B cell (primary cell): Measurements from ENCODE around the gene RNF175. TPM values are rescaled to one million over a fixed set of nuclear protein-coding genes. Genes with fewer than 3 reads are reported as not detected.

Source experiments
- ATAC-seq: fragments of 200-7000 bp; cut with Tn5 transposase; one replicate; pipeline ENCODE4 v1.10.0; 2021; ENCODE audit warnings: low read depth, mild to moderate bottlenecking, moderate number of reproducible peaks, moderate library complexity
- CTCF ChIA-PET: fragments of 350-600 bp; sonication (Branson Sonifier 250); formaldehyde crosslinking; loops from one replicate; lab custom pipeline; 2021; ENCODE audit warnings: antibody characterized with exemption, inconsistent platforms; lab: Charles Lee
- POLR2A ChIA-PET: fragments of 350-600 bp; sonication (Branson Sonifier 250); formaldehyde crosslinking; loops from one replicate; lab custom pipeline; 2021; ENCODE audit warnings: antibody characterized with exemption; lab: Charles Lee
- DNase-seq: peaks from one replicate; pipeline ENCODE4 v3.0.0; 2013
- H2AFZ ChIP-seq: 2 replicates; pipeline ENCODE4 v1.6.1; 2012; ENCODE audit warnings: mild to moderate bottlenecking, low read depth, low read length; ENCODE audit not compliant: insufficient read depth, poor library complexity, severe bottlenecking
- H3K27ac ChIP-seq, 2 donors: 1 replicate in 1 of 2; 2 replicates in 1 of 2; pipeline ENCODE4 v1.5.1; 2012 to 2013; ENCODE audit warnings: low read length in 2 of 2, mild to moderate bottlenecking in 2 of 2, moderate library complexity in 1 of 2
- H3K27me3 ChIP-seq, 4 experiments: fragments of 200-600 bp in 1 of 4; sonication (generic) in 1 of 4; replicated peaks in 1 of 4; 1 replicate in 2 of 4; 2 replicates in 2 of 4; pipeline versions ENCODE4 v1.6.1 to v1.7.0; 2013 to 2016; ENCODE audit warnings: low read length in 3 of 4, mild to moderate bottlenecking in 2 of 4, mixed read lengths in 1 of 4, moderate library complexity in 1 of 4; ENCODE audit not compliant: insufficient read depth in 4 of 4, control insufficient read depth in 3 of 4; ENCODE audit errors: control extremely low read depth in 1 of 4
- H3K36me3 ChIP-seq, 2 experiments: replicated peaks in 1 of 2; 1 replicate in 1 of 2; 2 replicates in 1 of 2; pipeline versions ENCODE4 v1.6.1 to v1.7.1; 2013; ENCODE audit warnings: low read length in 1 of 2; ENCODE audit not compliant: insufficient read depth in 2 of 2, control insufficient read depth in 1 of 2; ENCODE audit errors: control extremely low read depth in 1 of 2, extremely low read depth in 1 of 2
- H3K4me1 ChIP-seq, 2 donors: fragments of 200-600 bp in 1 of 2; sonication (generic) in 1 of 2; 1 replicate in 1 of 2; 2 replicates in 1 of 2; pipeline versions ENCODE4 v1.5.1 to v1.6.1; 2013 to 2017; ENCODE audit warnings: low read length in 2 of 2; ENCODE audit not compliant: control insufficient read depth in 2 of 2, insufficient read depth in 2 of 2
- H3K4me2 ChIP-seq: replicated peaks from 2 replicates; pipeline ENCODE3; 2012; ENCODE audit warnings: mild to moderate bottlenecking, low read depth, low read length; ENCODE audit not compliant: poor library complexity, severe bottlenecking
- H3K4me3 ChIP-seq, 5 experiments: fragments of 200-600 bp in 1 of 5; sonication (generic) in 1 of 5; 1 replicate in 3 of 5; 2 replicates in 2 of 5; pipeline versions ENCODE4 v1.5.1 to v1.7.0; 2011 to 2016; ENCODE audit warnings: low read length in 4 of 5, mild to moderate bottlenecking in 4 of 5, low read depth in 2 of 5, control low read depth in 1 of 5, moderate library complexity in 1 of 5; ENCODE audit not compliant: insufficient read depth in 1 of 5; ENCODE audit errors: control extremely low read depth in 1 of 5, extremely low read depth in 1 of 5
- H3K79me2 ChIP-seq: fragments of 200-600 bp; sonication (generic); one replicate; pipeline ENCODE4 v1.6.0; 2016; ENCODE audit warnings: low read length; ENCODE audit not compliant: control insufficient read depth, insufficient read depth
- H3K9ac ChIP-seq: fragments of 200-600 bp; sonication (generic); 2 replicates; pipeline ENCODE4 v1.6.1; 2017; ENCODE audit warnings: mild to moderate bottlenecking, low read length, moderate library complexity
- H3K9me3 ChIP-seq, 3 donors: one replicate each; pipeline versions ENCODE4 v1.6.1 to v1.7.1; 2013; ENCODE audit warnings: low read length in 2 of 3; ENCODE audit not compliant: control insufficient read depth in 2 of 3, insufficient read depth in 1 of 3; ENCODE audit errors: control extremely low read depth in 1 of 3
- H4K20me1 ChIP-seq: 2 replicates; pipeline ENCODE4 v1.6.0; 2012; ENCODE audit warnings: mild to moderate bottlenecking, low read length; ENCODE audit not compliant: insufficient read depth, control insufficient read depth, poor library complexity, severe bottlenecking
- H3K27ac Mint-ChIP-seq: one replicate; pipeline ENCODE4 v1.8.0; 2021; ENCODE audit warnings: mixed read lengths
- H3K27me3 Mint-ChIP-seq: one replicate; pipeline ENCODE4 v1.8.0; 2021; ENCODE audit warnings: mixed read lengths
- H3K4me1 Mint-ChIP-seq: one replicate; pipeline ENCODE4 v1.8.0; 2021; ENCODE audit warnings: mixed read lengths
- H3K4me3 Mint-ChIP-seq: one replicate; pipeline ENCODE4 v1.8.0; 2021; ENCODE audit warnings: mixed read lengths
- H3K9me3 Mint-ChIP-seq: one replicate; pipeline ENCODE4 v1.8.0; 2022; ENCODE audit warnings: mixed read lengths; ENCODE audit not compliant: insufficient read depth
- CTCF ChIP-seq: fragments of 200-600 bp; IDR thresholded peaks from one replicate; pipeline ENCODE4 v1.8.0; 2022; ENCODE audit warnings: antibody characterized with exemption, mild to moderate bottlenecking
- EZH2 ChIP-seq: IDR thresholded peaks from 2 replicates; pipeline ENCODE4 v1.6.1; 2012; ENCODE audit warnings: borderline replicate concordance, low read depth, mild to moderate bottlenecking, moderate library complexity, low read length; ENCODE audit not compliant: insufficient read depth, poor library complexity, severe bottlenecking
- WGBS: methylation state at CpG from one replicate; pipeline ENCODE4 v1.1.5; 2013; ENCODE audit warnings: missing lambda C conversion rate; ENCODE audit not compliant: insufficient coverage; 5-methylcytosine and 5-hydroxymethylcytosine counted together
- intact Hi-C: fragments of 100-400 bp; cut with micrococcal nuclease; formaldehyde crosslinking; loops from one replicate; pipeline ENCODE4 v1.10.0; 2022
- polyA plus RNA-seq: library from polyadenylated mRNA; depleted of rRNA; stranded (reverse); fragments of >200 nt; gene quantifications from 2 replicates; pipeline ENCODE4 v1.2.3, GENCODE V29; 2012
- total RNA-seq, 2 donors: library from RNA; stranded (reverse); fragments of 120-200 nt in 1 of 2; gene quantifications; 1 replicate in 1 of 2; 2 replicates in 1 of 2; pipeline versions ENCODE4 v1.2.3 to v1.2.4, GENCODE V29; 2013 to 2022

RNF175 gene
- total and polyA plus RNA-seq, 2 donors (not counting 1 experiment from before 2014, with no cell fraction given), result not detected

GRCh38 chr4:153725831-153726154 is 34.0 kb downstream of the RNF175 start:
- intact Hi-C loops, result no loop called here
- ChIA-PET POLR2A (no interaction called here), CTCF (interaction anchor here (1.3 kb wide), 1 partner anchor 24 kb away, joined by 5 read pairs; no protein-coding TSS in a partner anchor)
- H3K4me3 ChIP-seq, result no peak overlapping the region
- TF ChIP-seq CTCF (no peak), EZH2 (no peak)
- H3K36me3 ChIP-seq, result no peaks in the 10 kb centered on the region
- WGBS, result no CpG with 5 or more reads among the region's 1 CpG
- H3K79me2 ChIP-seq, result no peaks in the 10 kb centered on the region
- H2AFZ ChIP-seq, result no peak overlapping the region
- no peak for ATAC-seq
- H3K9me3 Mint-ChIP-seq, result no peaks in the 10 kb centered on the region
- peaks cover 44 to 45% of the 10 kb centered on the region in 2 donors for H3K4me1 ChIP-seq
- no peak overlapping the region for H3K9ac ChIP-seq
- H3K27me3 Mint-ChIP-seq, result no peaks in the 10 kb centered on the region
- no peaks in the 10 kb centered on the region for H3K9me3 ChIP-seq
- H4K20me1 ChIP-seq, result no peaks in the 10 kb centered on the region
- no peak overlapping the region for H3K4me2 ChIP-seq
- no peak overlapping the region for H3K4me3 Mint-ChIP-seq
- DNase-seq, result no peak
- H3K27ac Mint-ChIP-seq, result no peak overlapping the region
- no peaks in the 10 kb centered on the region for H3K27me3 ChIP-seq
- no peak overlapping the region for H3K27ac ChIP-seq
- H3K4me1 Mint-ChIP-seq, result peaks cover 48% of the 10 kb centered on the region

- ChIA-PET POLR2A (no interaction called here), CTCF (no interaction called here)
- no peak overlapping the region for H3K9ac ChIP-seq
- 81% methylated on average over 4 of the region's 5 CpGs for WGBS
- Mint-ChIP-seq H3K4me1 (peaks cover 46% of the 10 kb centered on the region), H3K27ac (no peak overlapping the region), H3K9me3 (no peaks in the 10 kb centered on the region), H3K4me3 (no peak overlapping the region), H3K27me3 (no peaks in the 10 kb centered on the region)
- ATAC-seq (no peak), DNase-seq (no peak)
- no peaks in the 10 kb centered on the region for H3K9me3 ChIP-seq
- no peaks in the 10 kb centered on the region for H3K27me3 ChIP-seq
- no peak overlapping the region for H3K4me3 ChIP-seq
- H3K79me2 ChIP-seq, result no peaks in the 10 kb centered on the region
- H3K27ac ChIP-seq, result no peak overlapping the region
- H3K4me1 ChIP-seq, result peaks cover 41 to 43% of the 10 kb centered on the region in 2 donors
- H3K36me3 ChIP-seq, result no peaks in the 10 kb centered on the region
- H2AFZ ChIP-seq, result no peak overlapping the region
- intact Hi-C loops, result no loop called here
- H3K4me2 ChIP-seq, result no peak overlapping the region
- TF ChIP-seq EZH2, result no peak
- TF ChIP-seq CTCF, result no peak
- H4K20me1 ChIP-seq, result no peaks in the 10 kb centered on the region
These were observed 34.5 kb downstream of the RNF175 start for GRCh38 chr4:153725136-153725830.
